Thoracic aorta (tissue), 2 donors: Measurements from ENCODE around the gene FOXF2. TPM values are rescaled to one million over a fixed set of nuclear protein-coding genes. Genes with fewer than 3 reads are reported as not detected.

Experiments used
- total RNA-seq, 2 donors: library from RNA; depleted of rRNA; stranded (reverse); fragments of >200 nt; gene quantifications; one replicate each; pipeline versions ENCODE4 v1.1.0 to v1.2.3, GENCODE V29; 2016

The FOXF2 gene
- total RNA-seq, 2 donors from 2014 or later: 0.41 TPM; not detected in 1

Other genes with a start within 250 kb of the FOXF2 start
- 1 to 10 TPM in 1 of 2 donors, not detected in 1; 5.1 TPM for gene FOXQ1, start 77.5 kb upstream of the FOXF2 start, total RNA-seq
- 100 to 1,000 TPM; 103 to 109 TPM for gene FOXC1, start 220.3 kb downstream of the FOXF2 start, total RNA-seq